SKM-1 treated with dmso at 0.1 percent for 144 hours (cell line): Measurements from ENCODE around the gene COL1A2.

Experiments
- DNase-seq: peaks from one replicate; lab custom pipeline; 2025; ENCODE audit not compliant: unreplicated experiment; lab: John Stamatoyannopoulos, UW

COL1A2 gene

DNA sequence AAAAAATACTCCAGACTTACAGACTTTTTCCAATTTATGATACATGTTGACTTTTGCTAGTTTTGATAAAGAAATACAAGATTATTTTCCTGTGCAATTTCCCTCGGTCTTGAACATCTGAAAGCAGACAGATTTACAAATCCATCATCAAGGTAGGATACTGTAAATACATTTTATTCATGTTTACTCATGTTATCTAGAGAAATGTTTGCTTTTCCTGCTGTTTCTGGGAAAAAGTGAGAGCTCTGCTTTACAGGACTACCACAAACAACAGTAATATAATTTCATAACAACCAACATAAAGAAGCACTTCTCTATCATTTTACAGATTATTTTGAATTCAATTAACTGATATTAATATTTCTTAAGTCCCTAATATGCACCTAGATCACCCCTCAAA is 83.2 kb downstream of the COL1A2 start:
- DNase-seq, result no peak

GRCh38 chr7:94478648-94479214 is 84.0 kb downstream of the COL1A2 start:
- DNase-seq, result no peak
